Heart right ventricle (tissue), 16 donors: Measurements from ENCODE around the gene TTC31. TPM values are rescaled to one million over a fixed set of nuclear protein-coding genes. Genes with fewer than 3 reads are reported as not detected.

ENCODE experiments used
- ATAC-seq, 8 donors: fragments of 200-7000 bp; cut with Tn5 transposase; one replicate each; pipeline ENCODE4 v1.9.1; 2020; ENCODE audit warnings: mild to moderate bottlenecking in 8 of 8, moderate library complexity in 8 of 8, moderate number of reproducible peaks in 1 of 8
- DNase-seq, 2 donors: peaks; one replicate each; pipeline ENCODE4 v3.0.0-alpha.2; 2020
- H3K27ac ChIP-seq, 10 donors: fragments of 200-600 bp; sonication (generic) in 2 of 10; one replicate each; pipeline versions ENCODE4 v1.5.0 to v1.8.0; 2020 to 2022; ENCODE audit warnings: mild to moderate bottlenecking in 3 of 10
- H3K27me3 ChIP-seq, 7 donors: fragments of 200-600 bp; one replicate each; pipeline ENCODE4 v1.8.0; 2021 to 2022; ENCODE audit warnings: mild to moderate bottlenecking in 2 of 7
- H3K36me3 ChIP-seq, 9 donors: fragments of 200-600 bp; sonication (generic) in 1 of 9; one replicate each; pipeline versions ENCODE4 v1.5.0 to v1.8.0; 2020 to 2022; ENCODE audit warnings: mild to moderate bottlenecking in 2 of 9
- H3K4me1 ChIP-seq, 9 donors: fragments of 200-600 bp; sonication (generic) in 1 of 9; one replicate each; pipeline versions ENCODE4 v1.5.0 to v1.8.0; 2020 to 2022; ENCODE audit warnings: mild to moderate bottlenecking in 4 of 9
- H3K4me3 ChIP-seq, 10 donors: fragments of 200-600 bp; sonication (generic) in 2 of 10; one replicate each; pipeline versions ENCODE4 v1.5.0 to v1.8.0; 2020 to 2022; ENCODE audit warnings: mild to moderate bottlenecking in 7 of 10, moderate library complexity in 2 of 10
- H3K9me3 ChIP-seq, 11 donors: fragments of 200-600 bp in 10 of 11; sonication (generic) in 2 of 11; one replicate each; pipeline versions ENCODE4 v1.5.0 to v1.8.0; 2013 to 2022; ENCODE audit warnings: mild to moderate bottlenecking in 2 of 11, control low read depth in 1 of 11, moderate library complexity in 1 of 11
- CTCF ChIP-seq, 9 donors: fragments of 200-600 bp; sonication (generic) in 2 of 9; IDR thresholded peaks; one replicate each; pipeline versions ENCODE4 v1.5.0 to v1.8.0; 2021 to 2022; ENCODE audit warnings: antibody characterized with exemption in 9 of 9, mild to moderate bottlenecking in 5 of 9, moderate library complexity in 1 of 9
- WGBS, 2 donors: extraction: QIAGEN DNeasy Blood & Tissue Kit; methylation state at CpG; one replicate each; pipeline ENCODE4 v1.1.7; 2013; ENCODE audit warnings: inconsistent platforms in 1 of 2; 5-methylcytosine and 5-hydroxymethylcytosine counted together
- intact Hi-C, 10 donors: fragments of 100-400 bp; cut with DNase I; formaldehyde crosslinking; loops; one replicate each; pipeline versions ENCODE4 v1.11.1 to v1.14.2; 2022
- polyA plus RNA-seq, 2 donors: library from polyadenylated mRNA; stranded (reverse); fragments of 200-250 nt; gene quantifications; one replicate each; pipeline ENCODE4 v1.2.3, GENCODE V29; 2013
- total RNA-seq, 10 donors: library from RNA; stranded (reverse); fragmentation: NEBNext Ultra II Directional in 3 of 10; extraction: Animal tissue kit (Norgen Biotek cat#: 25700) in 3 of 10; gene quantifications; one replicate each; pipeline versions ENCODE4 v1.2.1 to v1.2.4, GENCODE V29; 2021 to 2023
- donor health status: Arrhythmogenic right ventricular cardiomyopathy.
- donor health status: ischemic (EF 13 %, LVEDD 7.1; RV severe dilation, severe dysfunction).
- donor health status: healthy with polysubstance abuse.
- donor health status: DM: no; HTN: yes; CAD: no.
- donor health status: DM: no; HTN: no; CAD: no.
- donor health status: ischemic (EF 25% LVEDD 6.9; RV normal size, moderate dysfunction).
- donor health status: ischemic (EF 25% LVEDD 5.7; RV mildly dilated, moderate dysfunction).
- donor health status: healthy.
- donor health status: DM: yes; HTN: yes; CAD: no.
- donor health status: Ischemic cardiomyopathy.
- donor health status: ischemic (EF 35%, LVEDD 5.7; RV mildly dilated, moderate dysfunction).
- donor health status: nonischemic (EF 11% LVEDD 7.7; RV severe dilation, severe dysfunction).
- donor health status: DM: yes; HTN: yes; CAD: no.
- donor health status: PGD.
- donor health status: ischemic (EF 29% LVEDD 5.4; RV normal size, mild dysfunction).
- donor health status: nonischemic (EF 23%, LVEDD 6.1; RV moderate dilation, normal function).

TTC31 gene
- total and polyA plus RNA-seq, 12 donors: 7.2 to 18.7 (median 9.4) TPM

GRCh38 chr2:74528600-74529356 lies 45.9 kb downstream of the TTC31 start:
- Histone ChIP-seq H3K36me3 (peaks cover 0 to 58% (median 34%) of the 10 kb centered on the region in 9 donors), H3K27me3 (no peaks in the 10 kb centered on the region), H3K4me1 (peaks cover 12 to 35% (median 31%) of the 10 kb centered on the region in 9 donors), H3K27ac (peak overlapping the region; percentile 72 to 95 (median 91)), H3K4me3 (peak overlapping the region; percentile 63 to 97 (median 88)), H3K9me3 (no peaks in the 10 kb centered on the region)
- WGBS, 2 donors: 16 to 17% methylated on average over 29 of the region's 29 CpGs
- DNase-seq: no peak
- no peak for TF ChIP-seq CTCF (IDR thresholded peaks at IDR 0.05)
- peak in 7 of 8 donors; percentile 0 to 29 (median 7) for ATAC-seq
- intact Hi-C loops: loop anchor here in 6 of 10 donors (1.0 to 5.0 kb wide), 5 partner anchors 21 to 46 kb away; partner anchors contain the start of genes TTC31 (in 4 of the 6), PCGF1 (in 2 of the 6), CCDC142 (in 1 of the 6) and DOK1 (in 1 of the 6)

GRCh38 chr2:74529357-74530238 lies 46.7 kb downstream of the TTC31 start, which contains the start of the genes AUP1 and HTRA2:
AUP1 (minus strand) TSS chr2:74529706; CDS start chr2:74529629, 77 bp downstream.
HTRA2 (plus strand) TSS chr2:74529933; CDS start chr2:74530007, 74 bp downstream.
- H3K27ac ChIP-seq: peak within 1 kb of the TSS; percentile 72 to 95 (median 91)
- ATAC-seq (peak; percentile 94 to 98 (median 96)), DNase-seq (peak; percentile 98)
- peaks cover 12 to 35% (median 31%) of the 10 kb centered on the region in 9 donors for H3K4me1 ChIP-seq
- peaks cover 0 to 66% (median 34%) of the 10 kb centered on the region in 9 donors for H3K36me3 ChIP-seq
- no peak for TF ChIP-seq CTCF (IDR thresholded peaks at IDR 0.05)
- peak within 1 kb of the TSS; percentile 63 to 97 (median 88) for H3K4me3 ChIP-seq
- no peaks in the 10 kb centered on the region for H3K27me3 ChIP-seq
- WGBS, 2 donors: 0% methylated on average over 87 of the region's 87 CpGs
- intact Hi-C loops: loop anchor here in 7 of 10 donors (1.0 to 5.0 kb wide), 7 partner anchors 22 to 58 kb away; partner anchors contain the start of genes TTC31 (in 5 of the 7), CCDC142 (in 2 of the 7), PCGF1 (in 2 of the 7) and DOK1 (in 1 of the 7)
- H3K9me3 ChIP-seq: no peaks in the 10 kb centered on the region

- 3 to 4% methylated on average over 54 of the region's 54 CpGs for WGBS, 2 donors
- H3K4me1 ChIP-seq: peaks cover 12 to 35% (median 31%) of the 10 kb centered on the region in 9 donors
- TF ChIP-seq CTCF (IDR thresholded peaks at IDR 0.05): no peak
- no peaks in the 10 kb centered on the region for H3K27me3 ChIP-seq
- ATAC-seq: peak; percentile 4 to 50 (median 16)
- H3K9me3 ChIP-seq: no peaks in the 10 kb centered on the region
- intact Hi-C loops: loop anchor here in 3 of 10 donors (2.0 to 5.0 kb wide), 3 partner anchors 22 to 57 kb away; partner anchors contain the start of genes CCDC142 (in 1 of the 3), LOXL3 (in 1 of the 3) and TTC31 (in 1 of the 3)
- peak overlapping the region; percentile 63 to 97 (median 86) for H3K4me3 ChIP-seq
- peak in 1 of 2 donors; percentile 41 for DNase-seq
- H3K27ac ChIP-seq: peak overlapping the region; percentile 25 to 95 (median 91)
- H3K36me3 ChIP-seq: peaks cover 0 to 72% (median 34%) of the 10 kb centered on the region in 9 donors
These were observed 47.6 kb downstream of the TTC31 start for GRCh38 chr2:74530239-74531187.
